ENCODE data around the gene LAMC3. TPM values are rescaled to one million over a fixed set of nuclear protein-coding genes. Genes with fewer than 3 reads are reported as not detected.
A peak's percentile ranks its signal among the peaks of the same experiment; 100 is the strongest.

LAMC3 gene
- total RNA-seq (2022) (not detected in 2 replicates), Bru-seq, nascent RNA (percentile 1 among the genes with signal in this experiment), BruChase-seq, experiment 1, labeled RNA remaining after a 6-hour chase (percentile 1 among the genes with signal in this experiment), BruChase-seq, experiment 2, labeled RNA remaining after a 2-hour chase (percentile 1 among the genes with signal in this experiment)
- long read RNA-seq: 0 reads

- H3K36me3 Mint-ChIP-seq (ENCODE audit: insufficient read depth, unreplicated experiment): no peaks in the 10 kb centered on the region
- no peak within 1 kb of the TSS for H3K27ac Mint-ChIP-seq (ENCODE audit: low read depth, unreplicated experiment)
- intact Hi-C loops (cut with micrococcal nuclease): no loop called here
These were observed at the start of gene LAMC3 for GRCh38 chr9:131008909-131009618. TSS of gene LAMC3 (plus strand) at chr9:131009174. CDS start at chr9:131009215, 41 bp downstream.

GRCh38 chr9:130959809-130960334 lies 49.1 kb upstream of the LAMC3 start:
- Mint-ChIP-seq H3K4me1 (ENCODE audit: insufficient read depth, unreplicated experiment) (peaks cover 24% of the 10 kb centered on the region), H3K27ac (ENCODE audit: low read depth, unreplicated experiment) (no peak overlapping the region), H3K4me3 (ENCODE audit: unreplicated experiment) (no peak overlapping the region), H3K9me3 (ENCODE audit: unreplicated experiment) (peaks cover 8% of the 10 kb centered on the region), H3K27me3 (ENCODE audit: insufficient read depth, unreplicated experiment) (no peaks in the 10 kb centered on the region), H3K36me3 (ENCODE audit: insufficient read depth, unreplicated experiment) (peaks cover 6% of the 10 kb centered on the region)
- CTCF ChIA-PET: interaction anchor here (0.6 to 1.1 kb wide), 2 partner anchors 39 to 418 kb away, joined by 3 to 4 read pairs; no protein-coding TSS in a partner anchor
- POLR2A ChIA-PET: interaction anchor here (0.7 kb wide), 1 partner anchor 8 kb away, joined by 3 read pairs; no protein-coding TSS in a partner anchor
- intact Hi-C loops (cut with micrococcal nuclease): no loop called here
- TF ChIP-seq CTCF (IDR thresholded peaks at IDR 0.05; ENCODE audit: unreplicated experiment): no peak
- no TSS peak for BruUV-seq (replicated peaks)
- DNase-seq (ENCODE audit: unreplicated experiment): no peak

More at GRCh38 chr9:131008909-131009618, at the start of gene LAMC3:
- H3K4me1 Mint-ChIP-seq (ENCODE audit: insufficient read depth, unreplicated experiment): no peaks in the 10 kb centered on the region
- H3K9me3 Mint-ChIP-seq (ENCODE audit: unreplicated experiment): peaks cover 7% of the 10 kb centered on the region
- H3K27me3 Mint-ChIP-seq (ENCODE audit: insufficient read depth, unreplicated experiment): no peaks in the 10 kb centered on the region
- TF ChIP-seq CTCF (IDR thresholded peaks at IDR 0.05; ENCODE audit: unreplicated experiment): no peak
- no TSS peak for BruUV-seq (replicated peaks)
- POLR2A ChIA-PET: no interaction called here
- DNase-seq (ENCODE audit: unreplicated experiment): no peak
- no peak within 1 kb of the TSS for H3K4me3 Mint-ChIP-seq (ENCODE audit: unreplicated experiment)
- CTCF ChIA-PET: no interaction called here

GRCh38 chr9:130960522-130961378 lies 48.2 kb upstream of the LAMC3 start:
- H3K9me3 Mint-ChIP-seq (ENCODE audit: unreplicated experiment): peaks cover 8% of the 10 kb centered on the region
- H3K4me3 Mint-ChIP-seq (ENCODE audit: unreplicated experiment): no peak overlapping the region
- peaks cover 6% of the 10 kb centered on the region for H3K36me3 Mint-ChIP-seq (ENCODE audit: insufficient read depth, unreplicated experiment)
- TF ChIP-seq CTCF (IDR thresholded peaks at IDR 0.05; ENCODE audit: unreplicated experiment): no peak
- no TSS peak for BruUV-seq (replicated peaks)
- no peak for DNase-seq (ENCODE audit: unreplicated experiment)
- H3K27ac Mint-ChIP-seq (ENCODE audit: low read depth, unreplicated experiment): no peak overlapping the region
- ChIA-PET CTCF (interaction anchor here (0.6 kb wide), 1 partner anchor 419 kb away, joined by 3 read pairs; no protein-coding TSS in a partner anchor), POLR2A (interaction anchor here (0.6 kb wide), 1 partner anchor 166 kb away, joined by 5 read pairs; no protein-coding TSS in a partner anchor)
- peaks cover 24% of the 10 kb centered on the region for H3K4me1 Mint-ChIP-seq (ENCODE audit: insufficient read depth, unreplicated experiment)
- no peaks in the 10 kb centered on the region for H3K27me3 Mint-ChIP-seq (ENCODE audit: insufficient read depth, unreplicated experiment)
- intact Hi-C loops (cut with micrococcal nuclease): no loop called here

Data from MCF 10A (cell line).